ENCODE measurements around the gene COMMD2. TPM values are rescaled to one million over a fixed set of nuclear protein-coding genes. Genes with fewer than 3 reads are reported as not detected.

COMMD2 gene
- polyA plus RNA-seq, 3 donors, result 15.1 to 74.4 (median 73.5) TPM

DNA sequence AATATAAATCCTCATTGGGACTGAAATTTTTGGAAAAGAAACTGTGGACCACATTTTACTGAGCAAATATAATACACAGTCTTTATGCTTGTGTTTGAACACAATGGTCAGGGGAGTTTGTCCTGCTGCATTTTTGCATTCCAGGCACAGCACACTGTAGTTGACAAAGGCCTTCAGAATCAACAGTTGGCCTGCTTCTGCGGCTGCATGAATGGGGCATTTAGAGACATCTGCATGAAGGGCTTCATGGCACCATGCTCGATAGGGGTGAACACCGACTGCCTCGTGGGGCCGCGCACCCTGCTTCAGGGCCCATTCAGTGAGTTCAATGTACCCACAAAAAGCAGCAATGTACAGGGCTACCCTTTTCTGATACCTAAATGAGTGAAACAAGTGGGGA lies 15.4 kb upstream of the COMMD2 start:
- H3K4me3 Mint-ChIP-seq, result no peak overlapping the region
- no peaks in the 10 kb centered on the region for H3K36me3 ChIP-seq (replicated peaks in 1 of 2; ENCODE audit: control insufficient read depth in 1 of 2, insufficient read depth in 2 of 2, low read length in 2 of 2)

GRCh38 chr3:149765762-149766334 lies 13.6 kb upstream of the COMMD2 start:
- Histone ChIP-seq H3K9ac (ENCODE audit: insufficient read depth, low read length, poor library complexity, severe bottlenecking) (no peak overlapping the region), H3K27me3 (ENCODE audit: control insufficient read depth in 2 of 2, insufficient read depth in 2 of 2, low read length in 2 of 2) (peaks cover 9 to 17% of the 10 kb centered on the region in 2 donors), H3K9me3 (replicated peaks in 1 of 2; ENCODE audit: control insufficient read depth in 1 of 2, insufficient read depth in 1 of 2, low read length in 2 of 2) (no peaks in the 10 kb centered on the region), H3K79me2 (ENCODE audit: insufficient read depth, low read length) (no peaks in the 10 kb centered on the region), H2AFZ (ENCODE audit: insufficient read depth, low read depth, low read length, poor library complexity, severe bottlenecking) (no peak overlapping the region), H3K36me3 (replicated peaks in 1 of 2; ENCODE audit: control insufficient read depth in 1 of 2, insufficient read depth in 2 of 2, low read length in 2 of 2) (no peaks in the 10 kb centered on the region), H3K27ac (ENCODE audit: low read depth in 1 of 2, low read length in 2 of 2) (no peak overlapping the region), H3K4me2 (replicated peaks; ENCODE audit: extremely low read depth, low read length, poor library complexity, severe bottlenecking) (no peak overlapping the region), H3K4me3 (replicated peaks in 1 of 3; ENCODE audit: low read depth in 2 of 3, low read length in 3 of 3) (no peak overlapping the region), H3K4me1 (ENCODE audit: control insufficient read depth in 1 of 2, insufficient read depth in 2 of 2, low read length in 2 of 2) (no peaks in the 10 kb centered on the region), H4K20me1 (ENCODE audit: insufficient read depth, low read length) (no peaks in the 10 kb centered on the region)
- Mint-ChIP-seq H3K9me3 (no peaks in the 10 kb centered on the region), H3K27me3 (ENCODE audit: low read depth in 3 of 3) (peaks cover 1 to 9% (median 9%) of the 10 kb centered on the region in 3 donors), H3K4me3 (no peak overlapping the region), H3K27ac (no peak overlapping the region), H3K36me3 (no peaks in the 10 kb centered on the region), H3K4me1 (no peaks in the 10 kb centered on the region)
- peak; percentile 17 to 48 (median 33) for DNase-seq
- TF ChIP-seq CTCF (IDR thresholded peaks at IDR 0.05), result peak; percentile 73
- intact Hi-C loops (cut with micrococcal nuclease), result no loop called here
- no CpG with 5 or more reads among the region's 2 CpGs for WGBS (ENCODE audit: insufficient coverage)

More for the DNA sequence above, 15.4 kb upstream of the COMMD2 start:
- no peak overlapping the region for H3K4me2 ChIP-seq (replicated peaks; ENCODE audit: extremely low read depth, low read length, poor library complexity, severe bottlenecking)
- no peaks in the 10 kb centered on the region for H3K36me3 Mint-ChIP-seq
- no peaks in the 10 kb centered on the region for H4K20me1 ChIP-seq (ENCODE audit: insufficient read depth, low read length)
- no peak overlapping the region for H3K27ac Mint-ChIP-seq
- no peaks in the 10 kb centered on the region for H3K79me2 ChIP-seq (ENCODE audit: insufficient read depth, low read length)
- intact Hi-C loops (cut with micrococcal nuclease), result no loop called here
- H3K9me3 Mint-ChIP-seq, result no peaks in the 10 kb centered on the region
- no peak for TF ChIP-seq CTCF (IDR thresholded peaks at IDR 0.05)
- no peak overlapping the region for H3K27ac ChIP-seq (ENCODE audit: low read depth in 1 of 2, low read length in 2 of 2)
- 100% methylated on average over 3 of the region's 6 CpGs for WGBS (ENCODE audit: insufficient coverage)
- H3K27me3 ChIP-seq (ENCODE audit: control insufficient read depth in 2 of 2, insufficient read depth in 2 of 2, low read length in 2 of 2), result peaks cover 6 to 14% of the 10 kb centered on the region in 2 donors
- DNase-seq, result no peak
- H3K27me3 Mint-ChIP-seq (ENCODE audit: low read depth in 3 of 3), result peaks cover 1 to 9% (median 7%) of the 10 kb centered on the region in 3 donors
- no peaks in the 10 kb centered on the region for H3K4me1 ChIP-seq (ENCODE audit: control insufficient read depth in 1 of 2, insufficient read depth in 2 of 2, low read length in 2 of 2)
- H3K4me3 ChIP-seq (replicated peaks in 1 of 3; ENCODE audit: low read depth in 2 of 3, low read length in 3 of 3), result no peak overlapping the region
- no peak overlapping the region for H3K9ac ChIP-seq (ENCODE audit: insufficient read depth, low read length, poor library complexity, severe bottlenecking)
- no peak overlapping the region for H2AFZ ChIP-seq (ENCODE audit: insufficient read depth, low read depth, low read length, poor library complexity, severe bottlenecking)
- no peaks in the 10 kb centered on the region for H3K9me3 ChIP-seq (replicated peaks in 1 of 2; ENCODE audit: control insufficient read depth in 1 of 2, insufficient read depth in 1 of 2, low read length in 2 of 2)
- H3K4me1 Mint-ChIP-seq, result no peaks in the 10 kb centered on the region

Measured in CD14-positive monocyte (primary cell).